Measurements from ENCODE around the gene MYH6.

GRCh38 chr14:23405516-23406025, 2.5 kb downstream of the MYH6 start:
- TF ChIP-seq CTCF (IDR thresholded peaks at IDR 0.05; ENCODE audit: low read length) (no peak), EZH2 (IDR thresholded peaks at IDR 0.05; ENCODE audit: borderline replicate concordance, low read length) (no peak)
